NB4 (cell line): ENCODE data around the gene FAAP20.

Experiments
- CTCF ChIP-seq: IDR thresholded peaks from one replicate; pipeline ENCODE4 v1.5.1; 2012; ENCODE audit warnings: low read depth, low read length
- MAX ChIP-seq: IDR thresholded peaks from 2 replicates; pipeline ENCODE4 v1.6.1; 2011; ENCODE audit warnings: low read depth, low read length
- MYC ChIP-seq: IDR thresholded peaks from 2 replicates; pipeline ENCODE4 v1.6.1; 2011; ENCODE audit warnings: low read depth, low read length
- POLR2A ChIP-seq: IDR thresholded peaks from 2 replicates; pipeline ENCODE4 v1.6.1; 2011; ENCODE audit warnings: mild to moderate bottlenecking; ENCODE audit not compliant: insufficient read length; ENCODE audit errors: extremely low read depth

DNA sequence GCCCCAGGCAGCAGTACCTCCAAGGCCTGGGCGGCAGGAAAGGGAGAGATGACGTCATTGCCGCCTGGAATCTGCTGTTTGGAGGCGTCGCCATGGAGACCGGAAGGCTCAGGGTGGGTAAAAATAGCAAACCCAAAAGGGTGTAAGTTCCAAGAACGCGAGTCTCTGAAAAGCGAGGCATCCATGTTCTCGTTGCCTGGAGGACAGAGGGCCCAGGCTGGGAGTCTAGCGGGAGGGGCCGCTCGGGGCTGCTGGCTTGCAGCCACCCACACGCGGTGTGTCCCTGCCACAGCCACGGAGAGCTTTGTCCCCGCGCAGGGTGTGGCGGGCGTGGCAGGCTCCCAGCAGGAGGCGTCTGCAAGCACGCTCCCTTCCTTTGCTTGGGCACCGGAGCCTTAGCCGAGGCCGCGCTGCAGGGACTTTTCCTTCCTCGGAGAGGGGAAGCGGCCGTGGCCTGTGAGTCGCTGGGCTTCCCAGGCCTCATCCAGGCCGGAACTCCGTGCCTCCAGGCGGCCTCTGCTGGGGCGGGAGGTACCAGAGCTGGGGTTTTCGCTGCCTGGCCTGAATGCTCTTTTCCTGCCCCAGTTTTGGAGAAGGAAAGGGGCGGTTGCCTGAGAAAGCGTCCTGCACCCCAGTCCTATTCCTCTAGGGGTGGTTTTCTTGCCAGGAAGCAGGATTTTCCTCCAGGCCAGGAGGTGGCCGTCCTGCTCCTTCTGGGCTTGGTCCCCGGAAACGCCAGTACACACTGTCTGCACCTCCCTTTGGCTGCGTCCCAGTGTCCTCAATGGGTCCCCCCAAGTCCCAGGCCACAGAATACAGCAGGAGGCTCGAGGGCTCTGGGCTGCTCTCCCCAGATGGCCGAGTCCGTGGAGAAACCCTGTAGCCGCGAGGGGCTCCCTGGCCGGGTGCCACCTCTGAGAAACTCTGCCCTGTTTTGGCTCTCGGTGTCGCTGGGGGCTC, 18.2 kb upstream of the FAAP20 start:
- TF ChIP-seq CTCF = no peak
- no peak for TF ChIP-seq MYC
- TF ChIP-seq POLR2A = no peak
- no peak for TF ChIP-seq MAX
